WTC11 (cell line): ENCODE results near the gene NOL12. TPM values are rescaled to one million over a fixed set of nuclear protein-coding genes. Genes with fewer than 3 reads are reported as not detected.
"Not testable (repeated sequence)": the region's sequence is repeated elsewhere in the genome, so short reads cannot be mapped to it uniquely, and the experiment has no call there.

Experiments used
- ATAC-seq: fragments of 200-7000 bp; cut with Tn5 transposase; 2 replicates; pipeline ENCODE4 v1.10.0; 2021; ENCODE audit warnings: mild to moderate bottlenecking, moderate library complexity
- CTCF ChIA-PET: fragments of 300-600 bp; sonication (Branson Sonifier 250); formaldehyde crosslinking; loops from one replicate; lab custom pipeline; 2021; ENCODE audit warnings: antibody characterized with exemption; lab: Charles Lee
- POLR2A ChIA-PET: fragments of 350-600 bp; sonication (Branson Sonifier 250); formaldehyde crosslinking; loops from one replicate; lab custom pipeline; 2021; ENCODE audit warnings: antibody characterized with exemption; lab: Charles Lee
- DNase-seq: peaks from one replicate; pipeline ENCODE4 v3.0.0; 2021; ENCODE audit warnings: low spot score
- H3K27ac Mint-ChIP-seq: 2 replicates; pipeline ENCODE4 v1.8.0; 2021; ENCODE audit warnings: mixed read lengths
- H3K27me3 Mint-ChIP-seq: 2 replicates; pipeline ENCODE4 v1.8.0; 2021; ENCODE audit warnings: low read depth, mild to moderate bottlenecking, moderate library complexity, mixed read lengths
- H3K36me3 Mint-ChIP-seq: 2 replicates; pipeline ENCODE4 v1.8.0; 2021; ENCODE audit warnings: mixed read lengths
- H3K4me1 Mint-ChIP-seq: 2 replicates; pipeline ENCODE4 v1.8.0; 2022; ENCODE audit warnings: mixed read lengths
- H3K4me3 Mint-ChIP-seq: 2 replicates; pipeline ENCODE4 v1.8.0; 2021; ENCODE audit warnings: mild to moderate bottlenecking, moderate library complexity, mixed read lengths
- H3K9me3 Mint-ChIP-seq: 2 replicates; pipeline ENCODE4 v1.8.0; 2021; ENCODE audit warnings: mixed read lengths
- E2F1 ChIP-seq: sonication (generic); formaldehyde crosslinking; IDR thresholded peaks from 2 replicates; pipeline ENCODE4 v1.8.0; 2022; ENCODE audit warnings: mild to moderate bottlenecking, missing genetic modification reagents
- ELF4 ChIP-seq: sonication (generic); formaldehyde crosslinking; IDR thresholded peaks from 2 replicates; pipeline ENCODE4 v1.8.1; 2022; ENCODE audit warnings: low read depth, mild to moderate bottlenecking, moderate library complexity, missing genetic modification reagents
- FOXP1 ChIP-seq: sonication (generic); formaldehyde crosslinking; IDR thresholded peaks from 2 replicates; pipeline ENCODE4 v1.8.0; 2022; ENCODE audit warnings: missing genetic modification reagents, mild to moderate bottlenecking, moderate library complexity, borderline replicate concordance
- JUN ChIP-seq: sonication (generic); formaldehyde crosslinking; IDR thresholded peaks from 2 replicates; pipeline ENCODE4 v1.8.0; 2023; ENCODE audit warnings: mild to moderate bottlenecking, missing genetic modification reagents
- NFYB ChIP-seq: sonication (generic); formaldehyde crosslinking; conservative IDR thresholded peaks from 2 replicates; pipeline ENCODE4 v1.8.0; 2022; ENCODE audit warnings: low read depth, missing genetic modification reagents
- PREB ChIP-seq: sonication (generic); formaldehyde crosslinking; IDR thresholded peaks from 2 replicates; pipeline ENCODE4 v1.8.1; 2022; ENCODE audit warnings: mild to moderate bottlenecking, missing genetic modification reagents, moderate library complexity, borderline replicate concordance
- TEAD1 ChIP-seq: sonication (generic); formaldehyde crosslinking; IDR thresholded peaks from 2 replicates; pipeline ENCODE4 v1.8.0; 2022; ENCODE audit warnings: mild to moderate bottlenecking, missing genetic modification reagents
- USF2 ChIP-seq: sonication (generic); formaldehyde crosslinking; IDR thresholded peaks from 2 replicates; pipeline ENCODE4 v1.8.1; 2023; ENCODE audit warnings: mild to moderate bottlenecking, missing genetic modification reagents, moderate library complexity
- ZBTB21 ChIP-seq: sonication (generic); formaldehyde crosslinking; IDR thresholded peaks from 2 replicates; pipeline ENCODE4 v1.8.1; 2023; ENCODE audit warnings: mild to moderate bottlenecking, missing genetic modification reagents, borderline replicate concordance
- ZMAT4 ChIP-seq: fragments of 250-450 bp; sonication (Bioruptor Pico); IDR thresholded peaks from 2 replicates; pipeline ENCODE4 v1.9.0; 2021; ENCODE audit warnings: mild to moderate bottlenecking
- ZNF138 ChIP-seq: sonication (generic); formaldehyde crosslinking; conservative IDR thresholded peaks from 2 replicates; pipeline ENCODE4 v1.8.1; 2022; ENCODE audit warnings: mild to moderate bottlenecking, moderate library complexity, missing genetic modification reagents
- ZNF219 ChIP-seq: sonication (generic); formaldehyde crosslinking; IDR thresholded peaks from 2 replicates; pipeline ENCODE4 v1.8.0; 2023; ENCODE audit warnings: missing genetic modification reagents, mild to moderate bottlenecking, borderline replicate concordance
- ZNF423 ChIP-seq: fragments of 250-450 bp; sonication (Bioruptor Pico); IDR thresholded peaks from 2 replicates; pipeline ENCODE4 v2.1.2; 2022; ENCODE audit warnings: mild to moderate bottlenecking, moderate library complexity
- ZNF532 ChIP-seq: fragments of 250-450 bp; sonication (Bioruptor Pico); IDR thresholded peaks from 2 replicates; pipeline ENCODE4 v1.9.0; 2021; ENCODE audit warnings: mild to moderate bottlenecking, borderline replicate concordance
- total RNA-seq: library from RNA; stranded (reverse); gene quantifications from 3 replicates; pipeline ENCODE4 v1.2.3, GENCODE V29; 2021

NOL12 gene
- total RNA-seq, 1 experiment from 2014 or later = 24.9 TPM

GRCh38 chr22:37716708-37717107, 30.6 kb downstream of the NOL12 start:
- ATAC-seq = no peak

GRCh38 chr22:37717235-37717634, 31.1 kb downstream of the NOL12 start:
- DNase-seq, POLR2A ChIA-PET, ATAC-seq: not testable (repeated sequence)

More at GRCh38 chr22:37716708-37717107, 30.6 kb downstream of the NOL12 start:
- Mint-ChIP-seq H3K4me3 (no peak overlapping the region), H3K27ac (peak overlapping the region; percentile 73; the same call in 1 of the 2 replicates), H3K4me1 (no peaks in the 10 kb centered on the region), H3K36me3 (peaks cover 43% of the 10 kb centered on the region), H3K27me3 (peaks cover 3% of the 10 kb centered on the region; the same call in 1 of the 2 replicates), H3K9me3 (peaks cover 7% of the 10 kb centered on the region)
- no peak for TF ChIP-seq USF2
- no peak for TF ChIP-seq ELF4
- no peak for TF ChIP-seq JUN (CRISPR knock-in tag)
- no peak for TF ChIP-seq FOXP1
- TF ChIP-seq ZNF532 (CRISPR knock-in tag) = no peak
- no peak for TF ChIP-seq ZNF138 (CRISPR knock-in tag)
- ChIA-PET CTCF (interaction anchor here (1.0 kb wide), 1 partner anchor 73 kb away, joined by 4 read pairs; no protein-coding TSS in a partner anchor), POLR2A (no interaction called here)
- DNase-seq = no peak

GRCh38 chr22:37717746-37718305, 31.7 kb downstream of the NOL12 start:
- CTCF ChIA-PET = interaction anchor here (1.0 kb wide), 1 partner anchor 74 kb away, joined by 4 read pairs; no protein-coding TSS in a partner anchor

More at GRCh38 chr22:37717235-37717634, 31.1 kb downstream of the NOL12 start:
- not testable (repeated sequence) for H3K27me3 Mint-ChIP-seq
- peak; percentile 65 for TF ChIP-seq NFYB
- TF ChIP-seq, all 79 proteins: peak for 1; not testable (repeated sequence) for 78
- not testable (repeated sequence) for H3K4me3 Mint-ChIP-seq, H3K4me1 Mint-ChIP-seq, H3K9me3 Mint-ChIP-seq
- CTCF ChIA-PET = interaction anchor here (1.0 kb wide), 1 partner anchor 74 kb away, joined by 4 read pairs; no protein-coding TSS in a partner anchor
- peak overlapping the region; percentile 73; the same call in 1 of the 2 replicates for H3K27ac Mint-ChIP-seq
- H3K36me3 Mint-ChIP-seq = peaks cover 42% of the 10 kb centered on the region

GRCh38 chr22:37725551-37726240, 39.6 kb downstream of the NOL12 start:
- H3K9me3 Mint-ChIP-seq = peaks cover 10% of the 10 kb centered on the region; the same call in 1 of the 2 replicates
- peaks cover 42% of the 10 kb centered on the region for H3K36me3 Mint-ChIP-seq
- POLR2A ChIA-PET = no interaction called here
- H3K27ac Mint-ChIP-seq = no peak overlapping the region
- H3K4me3 Mint-ChIP-seq = no peak overlapping the region
- no peaks in the 10 kb centered on the region; the same call in 1 of the 2 replicates for H3K4me1 Mint-ChIP-seq
- H3K27me3 Mint-ChIP-seq = peaks cover 31% of the 10 kb centered on the region
- DNase-seq (no peak), ATAC-seq (no peak)
- CTCF ChIA-PET = interaction anchor here (0.7 kb wide), 1 partner anchor 140 kb away, joined by 6 read pairs; no protein-coding TSS in a partner anchor
- TF ChIP-seq PREB (CRISPR knock-in tag) = no peak
- no peak for TF ChIP-seq JUN (CRISPR knock-in tag)
- TF ChIP-seq ZNF423 (CRISPR knock-in tag) = no peak
- no peak for TF ChIP-seq TEAD1
- no peak for TF ChIP-seq E2F1 (CRISPR knock-in tag)
- no peak for TF ChIP-seq ZNF219 (CRISPR knock-in tag)
- no peak for TF ChIP-seq ELF4
- no peak for TF ChIP-seq ZMAT4
- no peak for TF ChIP-seq ZBTB21 (CRISPR knock-in tag)

More at GRCh38 chr22:37717746-37718305, 31.7 kb downstream of the NOL12 start:
- H3K4me3 Mint-ChIP-seq, H3K4me1 Mint-ChIP-seq, POLR2A ChIA-PET, ATAC-seq, H3K27ac Mint-ChIP-seq, DNase-seq, H3K27me3 Mint-ChIP-seq, H3K9me3 Mint-ChIP-seq: not testable (repeated sequence)
- H3K36me3 Mint-ChIP-seq = peaks cover 44% of the 10 kb centered on the region
